Mesendoderm (in vitro differentiated cells): ENCODE data around the gene TPST2.
A peak's percentile ranks its signal among the peaks of the same experiment; 100 is the strongest.

Experiments used
- DNase-seq: peaks from one replicate; pipeline ENCODE4 v3.0.0; 2013
- H2AK5ac ChIP-seq: 2 replicates; pipeline ENCODE4 v1.6.1; 2013; ENCODE audit warnings: low read length, inconsistent platforms
- H2BK120ac ChIP-seq: 2 replicates; pipeline ENCODE4 v1.6.1; 2013; ENCODE audit warnings: low read depth, mild to moderate bottlenecking, low read length, moderate library complexity, mixed read lengths
- H2BK15ac ChIP-seq: replicated peaks from 2 replicates; pipeline ENCODE4 v1.6.1; 2013; ENCODE audit warnings: low read depth, mild to moderate bottlenecking, moderate library complexity
- H2BK5ac ChIP-seq: 2 replicates; pipeline ENCODE4 v1.6.1; 2013; ENCODE audit warnings: low read length, inconsistent platforms
- H3K18ac ChIP-seq: 2 replicates; pipeline ENCODE4 v1.6.1; 2013; ENCODE audit warnings: mild to moderate bottlenecking, low read length, mixed read lengths
- H3K23ac ChIP-seq: one replicate; pipeline ENCODE4 v1.6.1; 2013; ENCODE audit warnings: low read length
- H3K27ac ChIP-seq: 2 replicates; pipeline ENCODE4 v1.5.1; 2013; ENCODE audit warnings: low read depth, mild to moderate bottlenecking, inconsistent platforms, low read length, moderate library complexity
- H3K27me3 ChIP-seq: 2 replicates; pipeline ENCODE4 v1.6.1; 2013; ENCODE audit warnings: low read length, control low read depth, mild to moderate bottlenecking, inconsistent platforms; ENCODE audit not compliant: insufficient read depth, poor library complexity
- H3K36me3 ChIP-seq: 2 replicates; pipeline ENCODE4 v1.6.1; 2013; ENCODE audit warnings: low read length, inconsistent platforms; ENCODE audit not compliant: control insufficient read depth, insufficient read depth
- H3K4ac ChIP-seq: one replicate; pipeline ENCODE4 v1.6.1; 2013; ENCODE audit warnings: low read depth, mild to moderate bottlenecking, low read length, moderate library complexity
- H3K4me1 ChIP-seq: 2 replicates; pipeline ENCODE4 v1.6.1; 2013; ENCODE audit warnings: low read depth, low read length, inconsistent platforms; ENCODE audit not compliant: control insufficient read depth
- H3K4me2 ChIP-seq: 2 replicates; pipeline ENCODE4 v1.6.1; 2013; ENCODE audit warnings: low read length
- H3K4me3 ChIP-seq: 2 replicates; pipeline ENCODE4 v1.5.1; 2013; ENCODE audit warnings: mild to moderate bottlenecking, low read length
- H3K56ac ChIP-seq: one replicate; pipeline ENCODE4 v1.6.1; 2013; ENCODE audit warnings: low read length
- H3K79me1 ChIP-seq: 2 replicates; pipeline ENCODE4 v1.6.1; 2013; ENCODE audit warnings: low read length, inconsistent platforms
- H3K79me2 ChIP-seq: 2 replicates; pipeline ENCODE4 v1.6.1; 2013; ENCODE audit warnings: mild to moderate bottlenecking, low read length; ENCODE audit not compliant: control insufficient read depth, insufficient read depth
- H3K9ac ChIP-seq: 2 replicates; pipeline ENCODE4 v1.6.1; 2013; ENCODE audit warnings: low read length, inconsistent platforms
- H4K5ac ChIP-seq: one replicate; pipeline ENCODE4 v1.6.1; 2013; ENCODE audit warnings: low read length
- H4K8ac ChIP-seq: one replicate; pipeline ENCODE4 v1.6.1; 2013; ENCODE audit warnings: low read depth, mild to moderate bottlenecking, control low read depth, low read length, moderate library complexity
- WGBS: extraction: QIAGEN DNeasy Blood & Tissue Kit; methylation state at CpG from one replicate; pipeline ENCODE4 v1.1.7; 2013; ENCODE audit warnings: low lambda C conversion rate, missing lambda C conversion rate; ENCODE audit not compliant: insufficient coverage; ENCODE audit errors: extremely low coverage; 5-methylcytosine and 5-hydroxymethylcytosine counted together

The TPST2 gene

GRCh38 chr22:26564672-26565071, 25.3 kb downstream of the TPST2 start:
- Histone ChIP-seq H3K23ac (no peak overlapping the region), H3K56ac (no peak overlapping the region), H3K4me2 (no peak overlapping the region), H3K36me3 (peaks cover 6% of the 10 kb centered on the region), H3K27ac (no peak overlapping the region), H3K4me3 (no peak overlapping the region), H3K79me1 (peaks cover 27% of the 10 kb centered on the region), H3K18ac (no peak overlapping the region), H3K79me2 (peaks cover 79% of the 10 kb centered on the region), H2BK120ac (no peak overlapping the region), H4K5ac (no peak overlapping the region), H2AK5ac (no peak overlapping the region), H2BK15ac (no peak overlapping the region), H2BK5ac (no peak overlapping the region), H3K4me1 (peaks cover 8% of the 10 kb centered on the region), H4K8ac (no peak overlapping the region), H3K4ac (no peak overlapping the region), H3K27me3 (no peaks in the 10 kb centered on the region), H3K9ac (no peak overlapping the region)
- no peak for DNase-seq
- no CpG with 5 or more reads among the region's 3 CpGs for WGBS

DNA sequence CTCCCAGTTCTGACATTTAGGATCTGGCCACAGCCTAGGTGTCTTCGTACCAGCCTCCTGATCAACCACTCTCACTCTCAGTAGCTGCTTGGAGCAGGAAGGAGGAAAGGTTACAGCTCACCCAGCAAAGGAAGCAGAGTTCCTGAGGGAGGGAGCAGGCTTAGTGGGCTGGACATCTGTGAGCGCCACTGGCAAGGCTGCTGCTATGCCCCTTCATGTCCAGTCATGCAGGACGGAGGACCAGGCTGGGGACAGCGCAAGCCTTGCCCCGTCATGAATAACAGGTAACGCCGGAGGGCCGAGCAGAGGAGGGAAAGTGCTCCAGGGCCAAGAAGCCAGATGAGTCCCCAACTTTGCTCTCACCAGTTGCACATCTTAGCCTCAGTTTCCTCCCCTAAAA, 25.8 kb downstream of the TPST2 start:
- Histone ChIP-seq H3K23ac (peak overlapping the region; percentile 38), H4K8ac (no peak overlapping the region), H2BK120ac (no peak overlapping the region), H3K18ac (no peak overlapping the region), H3K4me1 (peaks cover 10% of the 10 kb centered on the region), H3K79me2 (peaks cover 81% of the 10 kb centered on the region), H2AK5ac (no peak overlapping the region), H4K5ac (no peak overlapping the region), H3K4me3 (no peak overlapping the region), H3K56ac (peak overlapping the region; percentile 43), H2BK5ac (peak overlapping the region; percentile 4), H3K36me3 (peaks cover 6% of the 10 kb centered on the region), H2BK15ac (no peak overlapping the region), H3K4me2 (no peak overlapping the region), H3K27ac (no peak overlapping the region), H3K4ac (no peak overlapping the region), H3K9ac (peak overlapping the region; percentile 2), H3K79me1 (peaks cover 25% of the 10 kb centered on the region), H3K27me3 (no peaks in the 10 kb centered on the region)
- no CpG with 5 or more reads among the region's 8 CpGs for WGBS
- no peak for DNase-seq

DNA sequence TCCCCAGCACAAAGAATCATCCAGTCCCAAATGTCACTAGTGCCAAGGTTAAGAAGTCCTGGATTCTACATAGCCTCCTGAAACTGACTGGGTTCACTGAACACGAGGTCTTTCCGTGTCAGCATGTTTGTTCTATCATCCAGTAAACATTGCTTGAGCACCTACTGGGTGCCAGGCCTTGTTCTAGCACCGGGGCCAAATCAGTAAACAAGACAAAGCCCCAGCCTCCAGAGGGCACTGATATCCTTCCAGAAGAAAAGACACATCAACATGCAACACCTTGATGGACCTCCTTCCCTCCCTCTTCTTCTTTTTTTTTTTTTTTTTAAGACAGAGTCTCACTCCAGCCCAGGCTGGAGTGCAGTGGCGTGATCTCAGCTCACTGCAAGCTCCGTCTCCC, 26.9 kb downstream of the TPST2 start:
- no CpG with 5 or more reads among the region's 5 CpGs for WGBS
- no peak overlapping the region for H4K8ac ChIP-seq
- DNase-seq: peak; percentile 74
- H2BK15ac ChIP-seq: no peak overlapping the region
- H3K56ac ChIP-seq: no peak overlapping the region
- no peak overlapping the region for H3K23ac ChIP-seq
- no peak overlapping the region for H3K9ac ChIP-seq
- no peak overlapping the region for H4K5ac ChIP-seq
- peaks cover 9% of the 10 kb centered on the region for H3K4me1 ChIP-seq
- no peak overlapping the region for H2BK5ac ChIP-seq
- H2BK120ac ChIP-seq: no peak overlapping the region
- H3K79me2 ChIP-seq: peaks cover 83% of the 10 kb centered on the region
- H3K27me3 ChIP-seq: no peaks in the 10 kb centered on the region
- peaks cover 6% of the 10 kb centered on the region for H3K36me3 ChIP-seq
- H3K4me2 ChIP-seq: no peak overlapping the region
- H3K4ac ChIP-seq: no peak overlapping the region
- H3K18ac ChIP-seq: no peak overlapping the region
- no peak overlapping the region for H3K27ac ChIP-seq
- H3K79me1 ChIP-seq: peaks cover 26% of the 10 kb centered on the region
- no peak overlapping the region for H2AK5ac ChIP-seq
- no peak overlapping the region for H3K4me3 ChIP-seq

DNA sequence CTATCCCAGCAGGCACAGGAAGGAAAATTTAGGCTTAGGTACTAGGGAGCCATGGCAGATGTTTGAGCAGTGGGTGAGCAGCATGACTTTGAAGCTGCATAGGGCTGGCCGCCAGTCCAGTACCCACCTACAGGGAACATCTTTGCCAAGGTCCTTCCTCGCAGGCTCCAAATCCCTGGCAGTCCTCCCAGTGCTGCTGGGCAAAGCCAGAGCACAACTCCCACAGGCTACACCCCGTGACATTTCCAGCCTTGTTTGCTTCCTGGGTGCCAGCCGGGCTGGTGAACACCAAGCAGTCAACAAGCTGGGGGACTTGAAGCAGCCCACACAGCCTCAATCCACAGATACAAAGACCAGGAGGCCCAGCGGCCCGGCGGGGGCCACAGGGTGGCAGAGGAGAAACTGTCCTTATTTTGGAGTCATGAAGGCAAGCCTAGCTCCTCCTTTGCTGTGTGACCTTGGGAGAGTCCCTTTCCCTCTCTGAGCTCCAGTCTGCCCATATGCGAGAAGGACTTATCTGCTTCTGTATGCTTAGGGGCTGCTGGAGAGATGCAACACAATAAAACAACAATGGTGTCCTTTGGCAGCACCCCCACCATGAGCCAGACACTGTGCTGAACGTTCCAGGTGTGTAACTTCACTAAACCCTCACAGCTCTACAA, 28.0 kb downstream of the TPST2 start:
- Histone ChIP-seq H3K23ac (no peak overlapping the region), H3K79me2 (peaks cover 83% of the 10 kb centered on the region), H3K4me2 (no peak overlapping the region), H3K36me3 (peaks cover 6% of the 10 kb centered on the region), H2BK15ac (no peak overlapping the region), H2AK5ac (no peak overlapping the region), H2BK5ac (no peak overlapping the region), H3K9ac (no peak overlapping the region), H2BK120ac (no peak overlapping the region), H4K5ac (no peak overlapping the region), H4K8ac (no peak overlapping the region), H3K4ac (no peak overlapping the region), H3K18ac (no peak overlapping the region), H3K27ac (no peak overlapping the region), H3K27me3 (no peaks in the 10 kb centered on the region), H3K4me1 (peaks cover 6% of the 10 kb centered on the region), H3K4me3 (no peak overlapping the region), H3K56ac (no peak overlapping the region), H3K79me1 (peaks cover 28% of the 10 kb centered on the region)
- no CpG with 5 or more reads among the region's 9 CpGs for WGBS
- DNase-seq: no peak

GRCh38 chr22:26559961-26560575, 29.9 kb downstream of the TPST2 start:
- H2AK5ac ChIP-seq: no peak overlapping the region
- WGBS: no CpG with 5 or more reads among the region's 13 CpGs
- peak overlapping the region; percentile 41 for H3K9ac ChIP-seq
- peak overlapping the region; percentile 58 for H3K56ac ChIP-seq
- H3K79me1 ChIP-seq: peaks cover 31% of the 10 kb centered on the region
- H2BK5ac ChIP-seq: no peak overlapping the region
- H3K23ac ChIP-seq: no peak overlapping the region
- no peak overlapping the region for H3K27ac ChIP-seq
- no peak overlapping the region for H3K18ac ChIP-seq
- H4K5ac ChIP-seq: no peak overlapping the region
- no peaks in the 10 kb centered on the region for H3K27me3 ChIP-seq
- no peak for DNase-seq
- no peak overlapping the region for H2BK120ac ChIP-seq
- H3K4me1 ChIP-seq: peaks cover 8% of the 10 kb centered on the region
- H3K4me3 ChIP-seq: no peak overlapping the region
- no peak overlapping the region for H3K4ac ChIP-seq
- no peak overlapping the region for H3K4me2 ChIP-seq
- peaks cover 5% of the 10 kb centered on the region for H3K36me3 ChIP-seq
- H2BK15ac ChIP-seq: no peak overlapping the region
- no peak overlapping the region for H4K8ac ChIP-seq
- H3K79me2 ChIP-seq: peaks cover 81% of the 10 kb centered on the region
